GM18951 (cell line): ENCODE results near the gene HSPB7.

Experiments
- POLR2A ChIP-seq: IDR thresholded peaks from 4 replicates; pipeline ENCODE4 v1.6.1; 2011; ENCODE audit warnings: mild to moderate bottlenecking; ENCODE audit not compliant: insufficient read length, insufficient read depth; ENCODE audit errors: extremely low read depth
- in situ Hi-C: fragments of 300-500 bp; cut with MboI; formaldehyde crosslinking; loops from one replicate; pipeline ENCODE4 v1.12.0; 2022; ENCODE audit warnings: low sequenced_read_pairs, mixed read lengths, inconsistent platforms; ENCODE audit not compliant: unreplicated experiment

HSPB7 gene

GRCh38 chr1:15975805-15976680 lies 41.8 kb downstream of the HSPB7 start, which contains the start of gene ZBTB17:
Gene ZBTB17 (minus strand): TSS chr1:15976101. CDS start chr1:15948495, 27,606 bp downstream.
- peak; percentile 76 for TF ChIP-seq POLR2A

GRCh38 chr1:15975358-15975804 lies 42.5 kb downstream of the HSPB7 start:
- in situ Hi-C loops: no loop called here
- no peak for TF ChIP-seq POLR2A

More at GRCh38 chr1:15975805-15976680, 41.8 kb downstream of the HSPB7 start, which contains the start of gene ZBTB17:
- in situ Hi-C loops: no loop called here

GRCh38 chr1:15974855-15975254 lies 43.0 kb downstream of the HSPB7 start:
- in situ Hi-C loops: no loop called here
- TF ChIP-seq POLR2A: no peak

- in situ Hi-C loops: no loop called here
- no peak for TF ChIP-seq POLR2A
Measured at GRCh38 chr1:15973772-15974171, 44.1 kb downstream of the HSPB7 start.

- no peak for TF ChIP-seq POLR2A
- in situ Hi-C loops: no loop called here
Measured at GRCh38 chr1:15972409-15972808, 45.4 kb downstream of the HSPB7 start.

- in situ Hi-C loops: no loop called here
- no peak for TF ChIP-seq POLR2A
Measured at GRCh38 chr1:15970911-15971310, 46.9 kb downstream of the HSPB7 start.

- in situ Hi-C loops: no loop called here
- TF ChIP-seq POLR2A: no peak
Measured at GRCh38 chr1:15969321-15969880, 48.4 kb downstream of the HSPB7 start.

GRCh38 chr1:15968172-15968571 lies 49.7 kb downstream of the HSPB7 start:
- in situ Hi-C loops: no loop called here

GRCh38 chr1:15966956-15967344 lies 50.9 kb downstream of the HSPB7 start:
- in situ Hi-C loops: no loop called here
- TF ChIP-seq POLR2A: no peak

More at GRCh38 chr1:15968172-15968571, 49.7 kb downstream of the HSPB7 start:
- no peak for TF ChIP-seq POLR2A

GRCh38 chr1:15966081-15966955 lies 51.5 kb downstream of the HSPB7 start:
- in situ Hi-C loops: no loop called here
- TF ChIP-seq POLR2A: no peak

GRCh38 chr1:15965228-15965767 lies 52.5 kb downstream of the HSPB7 start:
- in situ Hi-C loops: no loop called here
- TF ChIP-seq POLR2A: no peak
